ENCODE results near the gene VPS8.

GRCh38 chr3:184777566-184778356, 34.2 kb upstream of the VPS8 start:
- no peak for TF ChIP-seq ZNF10 (tag by site-specific recombination; IDR thresholded peaks at IDR 0.05)
- TF ChIP-seq ZNF777 (tag by site-specific recombination; IDR thresholded peaks at IDR 0.05; ENCODE audit: borderline replicate concordance): no peak
- peak; percentile 60; the same call in 1 of the 2 replicates for TF ChIP-seq CTCF (tag by site-specific recombination; IDR thresholded peaks at IDR 0.05)
- no peak for TF ChIP-seq ZSCAN18 (tag by site-specific recombination; IDR thresholded peaks at IDR 0.05)
- TF ChIP-seq ZNF266 (tag by site-specific recombination; IDR thresholded peaks at IDR 0.05; ENCODE audit: low read depth): no peak
- TF ChIP-seq ZNF23 (tag by site-specific recombination; IDR thresholded peaks at IDR 0.05; ENCODE audit: borderline replicate concordance): no peak
- TF ChIP-seq PRDM10 (tag by site-specific recombination; IDR thresholded peaks at IDR 0.05): no peak
- TF ChIP-seq ZNF350 (tag by site-specific recombination; IDR thresholded peaks at IDR 0.05): no peak
- TF ChIP-seq ZNF518A (tag by site-specific recombination; conservative IDR thresholded peaks at IDR 0.05; ENCODE audit: low read depth): no peak
- TF ChIP-seq ZNF423 (tag by site-specific recombination; IDR thresholded peaks at IDR 0.05): no peak
- TF ChIP-seq ZNF155 (tag by site-specific recombination; IDR thresholded peaks at IDR 0.05): no peak

Data from HEK293 (cell line).